DMS114 treated with DMSO at 0.1 percent for 48 hours (cell line): ENCODE data around the gene TNFAIP6.
"Not testable (repeated sequence)": the region's sequence is repeated elsewhere in the genome, so short reads cannot be mapped to it uniquely, and the experiment has no call there.

Source experiments
- DNase-seq: peaks from one replicate; lab custom pipeline; 2025; ENCODE audit not compliant: unreplicated experiment; lab: John Stamatoyannopoulos, UW

TNFAIP6 gene

GRCh38 chr2:151417650-151418049 lies 60.3 kb downstream of the TNFAIP6 start:
- DNase-seq = no peak

DNA sequence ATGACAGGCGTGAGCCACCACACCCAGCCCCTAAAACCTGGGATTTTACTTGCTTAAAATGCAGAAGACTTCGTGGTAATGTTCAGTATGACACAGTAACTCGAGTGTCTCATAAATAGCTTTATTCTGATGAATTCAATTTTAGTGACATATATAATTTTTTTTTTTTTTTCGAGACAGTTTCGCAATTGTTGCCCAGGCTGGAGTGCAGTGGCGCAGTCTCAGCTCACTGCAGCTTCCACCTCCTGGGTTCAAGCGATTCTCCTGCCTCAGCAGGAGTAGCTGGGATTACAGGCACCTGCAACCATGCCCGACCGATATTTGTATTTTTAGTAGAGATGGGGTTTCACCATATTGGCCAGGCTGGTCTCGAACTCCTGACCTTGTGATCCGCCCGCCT lies 64.3 kb downstream of the TNFAIP6 start:
- not testable (repeated sequence) for DNase-seq

- DNase-seq = no peak
Measured at GRCh38 chr2:151422917-151423439, 65.6 kb downstream of the TNFAIP6 start.

- DNase-seq = no peak
Measured at GRCh38 chr2:151423760-151424159, 66.4 kb downstream of the TNFAIP6 start.
